ENCODE data around the gene NEURL1B.
"Not testable (repeated sequence)": the region's sequence is repeated elsewhere in the genome, so short reads cannot be mapped to it uniquely, and the experiment has no call there.

Gene NEURL1B, protein sequence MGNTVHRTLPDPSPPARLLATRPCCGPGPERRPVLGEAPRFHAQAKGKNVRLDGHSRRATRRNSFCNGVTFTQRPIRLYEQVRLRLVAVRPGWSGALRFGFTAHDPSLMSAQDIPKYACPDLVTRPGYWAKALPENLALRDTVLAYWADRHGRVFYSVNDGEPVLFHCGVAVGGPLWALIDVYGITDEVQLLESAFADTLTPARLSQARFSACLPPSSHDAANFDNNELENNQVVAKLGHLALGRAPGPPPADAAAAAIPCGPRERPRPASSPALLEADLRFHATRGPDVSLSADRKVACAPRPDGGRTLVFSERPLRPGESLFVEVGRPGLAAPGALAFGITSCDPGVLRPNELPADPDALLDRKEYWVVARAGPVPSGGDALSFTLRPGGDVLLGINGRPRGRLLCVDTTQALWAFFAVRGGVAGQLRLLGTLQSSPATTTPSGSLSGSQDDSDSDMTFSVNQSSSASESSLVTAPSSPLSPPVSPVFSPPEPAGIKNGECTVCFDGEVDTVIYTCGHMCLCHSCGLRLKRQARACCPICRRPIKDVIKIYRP

DNA sequence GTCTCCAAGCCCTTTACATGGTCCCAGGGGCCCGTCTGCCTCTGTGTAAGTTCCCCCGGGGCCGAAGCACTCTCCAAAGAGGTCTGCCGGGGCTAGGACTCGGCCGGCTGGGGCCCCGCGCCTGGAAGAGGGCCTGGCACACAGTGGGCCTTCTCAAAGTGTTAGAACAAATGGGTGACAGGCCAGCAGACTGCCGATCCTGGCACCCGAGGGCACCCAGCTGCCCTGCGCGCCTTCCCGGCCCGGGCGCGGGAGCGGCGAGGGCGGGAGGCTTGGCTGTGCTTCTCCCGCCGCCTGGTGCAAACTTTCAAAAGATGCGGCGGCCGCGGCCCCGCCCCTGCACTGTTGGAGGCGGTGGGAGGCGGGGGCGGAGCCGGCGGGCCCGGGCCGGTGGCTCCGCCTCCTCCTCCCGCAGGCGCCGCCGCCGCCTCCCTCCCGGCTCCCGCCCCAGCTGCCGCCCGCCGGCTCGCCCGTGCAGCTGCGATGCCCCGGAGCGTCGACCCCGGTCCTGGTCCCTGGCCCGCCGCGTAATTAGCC lies at the start of gene NEURL1B:
Gene NEURL1B (plus strand): TSS at position 442 of the 537 bp plus-strand sequence. CDS start 144 bp downstream, outside the sequence.
- DNase-seq = peak; percentile 75

DNA sequence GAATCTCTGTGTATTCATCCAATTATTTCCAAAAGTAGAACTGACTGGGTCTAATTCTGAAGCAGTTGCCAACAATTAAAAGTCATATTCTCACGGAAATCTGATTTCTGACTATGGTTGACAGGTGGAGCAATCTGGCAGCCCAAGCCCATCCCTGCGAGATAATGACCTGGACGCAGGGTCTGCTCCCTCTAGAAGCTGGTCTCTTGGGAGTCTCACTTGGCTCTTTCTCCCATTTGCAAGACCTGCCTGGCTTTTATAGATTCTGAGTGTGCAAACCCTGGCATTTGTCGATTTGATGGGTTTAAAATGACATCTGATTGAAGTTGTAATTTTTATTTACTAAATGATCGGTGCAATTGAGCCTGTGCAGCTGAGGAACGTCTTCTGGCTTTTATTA lies 49.4 kb upstream of the NEURL1B start:
- no peak for DNase-seq

DNA sequence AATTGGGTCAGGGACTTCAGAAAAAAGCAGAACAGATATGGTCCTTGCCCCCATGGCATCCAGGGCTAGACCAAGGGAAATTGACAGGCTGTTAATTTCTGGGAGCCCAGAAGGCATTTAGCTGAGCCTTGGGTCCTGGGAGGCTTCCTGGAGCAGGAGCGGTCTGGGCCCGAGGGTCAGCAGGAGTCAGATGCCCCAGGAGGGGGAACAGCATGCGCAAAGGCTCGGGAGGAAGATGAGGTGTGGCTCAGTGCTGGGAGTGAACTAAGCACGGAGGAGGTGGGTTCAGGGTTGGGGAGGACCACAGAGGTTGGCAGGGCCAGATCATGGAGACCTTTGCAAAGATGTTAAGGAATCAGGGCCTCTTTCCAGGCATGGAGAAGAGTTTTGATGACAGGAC lies 48.2 kb upstream of the NEURL1B start:
- DNase-seq = no peak

DNA sequence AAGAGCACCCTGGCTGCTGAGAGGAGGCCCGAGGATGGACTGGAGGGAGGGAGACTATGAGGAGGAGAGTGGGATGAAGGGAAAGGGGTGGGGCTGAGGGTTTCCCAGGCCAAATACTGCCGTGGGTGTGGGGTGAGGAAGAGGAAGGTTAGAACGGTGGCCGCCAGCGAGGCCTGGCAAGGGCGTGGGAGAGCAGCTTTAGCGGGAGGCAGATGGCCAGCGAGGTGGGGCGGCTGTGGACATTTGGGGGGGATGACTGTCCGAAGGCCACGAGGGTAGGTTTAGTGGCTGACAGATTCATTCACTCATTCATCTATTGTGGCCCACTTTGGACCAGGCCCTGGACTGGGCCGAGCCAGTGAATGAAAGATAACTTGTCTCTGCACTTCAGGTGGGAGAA lies 47.8 kb upstream of the NEURL1B start:
- DNase-seq = no peak

DNA sequence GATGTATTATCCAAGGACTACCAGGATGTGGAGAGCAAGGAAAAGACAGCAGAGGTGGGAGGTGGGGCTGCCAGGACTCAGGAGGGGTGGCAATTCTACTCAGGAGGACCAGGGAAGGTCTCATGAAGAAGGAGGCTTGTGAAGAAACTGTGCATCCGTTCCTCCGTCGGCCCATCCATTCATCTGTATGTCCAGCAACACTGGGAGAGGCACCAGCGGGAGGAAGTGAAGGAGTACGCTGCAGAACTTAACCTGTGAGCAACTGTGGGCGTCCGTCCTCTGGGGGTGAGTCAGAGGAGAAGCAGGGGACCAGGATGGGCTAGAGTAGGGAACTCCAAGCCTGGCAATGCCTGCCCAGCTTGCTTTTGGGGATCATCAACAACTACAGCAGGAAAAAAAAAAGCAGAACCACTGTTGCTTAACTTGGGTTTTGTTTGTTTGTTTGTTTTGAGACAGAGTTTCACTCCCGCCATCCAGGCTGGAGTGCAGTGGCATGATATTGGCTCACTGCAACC lies 47.3 kb upstream of the NEURL1B start:
- DNase-seq = no peak

DNA sequence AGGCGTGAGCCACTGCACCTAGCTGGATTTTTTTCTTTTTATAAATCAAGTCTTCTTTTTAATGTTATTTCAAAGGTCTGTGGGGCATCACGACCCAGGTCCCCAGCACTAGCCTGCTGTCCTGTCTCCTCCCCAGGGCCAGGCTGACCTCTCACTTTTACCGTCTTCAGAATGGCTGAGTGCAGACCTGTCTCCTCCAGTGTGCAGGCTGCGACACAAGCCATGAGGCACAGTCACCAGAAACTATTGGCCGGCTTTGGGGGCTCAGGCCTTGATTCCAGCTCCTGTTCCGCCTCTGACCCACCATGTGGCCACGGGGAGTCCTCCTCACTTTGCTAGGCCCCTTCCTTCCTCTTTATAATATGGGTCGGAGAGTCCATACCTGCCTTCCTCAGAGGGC lies 46.6 kb upstream of the NEURL1B start:
- DNase-seq = no peak

DNA sequence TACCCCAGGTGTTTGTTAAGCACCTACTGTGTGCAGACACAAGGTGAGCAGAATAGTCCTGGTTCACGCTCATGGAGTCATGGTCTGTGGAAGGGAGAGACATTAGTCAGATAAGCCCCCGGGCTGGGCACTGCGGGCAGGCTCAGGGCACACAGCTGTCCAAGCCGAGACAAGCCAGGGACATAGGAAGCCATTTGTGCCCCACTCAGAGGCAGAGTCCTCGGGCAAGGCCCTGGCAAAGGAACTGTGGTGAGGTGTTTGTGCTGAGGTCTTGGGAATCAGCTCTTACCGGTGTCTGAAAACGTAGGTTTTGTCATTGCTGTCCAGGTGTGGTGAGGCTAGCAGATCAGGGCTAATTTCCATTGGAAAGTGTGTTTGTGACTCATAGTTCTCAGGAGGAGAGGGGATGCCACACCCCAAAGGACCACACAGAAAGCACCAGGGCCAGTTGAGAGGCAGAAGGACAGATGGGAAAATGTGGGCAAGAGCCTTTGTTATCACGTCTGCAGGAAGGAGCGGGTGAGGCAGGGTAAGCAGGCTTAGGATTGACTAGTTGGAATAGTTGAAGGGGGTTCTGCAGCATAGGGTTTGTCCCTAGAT lies 46.1 kb upstream of the NEURL1B start:
- DNase-seq = no peak

DNA sequence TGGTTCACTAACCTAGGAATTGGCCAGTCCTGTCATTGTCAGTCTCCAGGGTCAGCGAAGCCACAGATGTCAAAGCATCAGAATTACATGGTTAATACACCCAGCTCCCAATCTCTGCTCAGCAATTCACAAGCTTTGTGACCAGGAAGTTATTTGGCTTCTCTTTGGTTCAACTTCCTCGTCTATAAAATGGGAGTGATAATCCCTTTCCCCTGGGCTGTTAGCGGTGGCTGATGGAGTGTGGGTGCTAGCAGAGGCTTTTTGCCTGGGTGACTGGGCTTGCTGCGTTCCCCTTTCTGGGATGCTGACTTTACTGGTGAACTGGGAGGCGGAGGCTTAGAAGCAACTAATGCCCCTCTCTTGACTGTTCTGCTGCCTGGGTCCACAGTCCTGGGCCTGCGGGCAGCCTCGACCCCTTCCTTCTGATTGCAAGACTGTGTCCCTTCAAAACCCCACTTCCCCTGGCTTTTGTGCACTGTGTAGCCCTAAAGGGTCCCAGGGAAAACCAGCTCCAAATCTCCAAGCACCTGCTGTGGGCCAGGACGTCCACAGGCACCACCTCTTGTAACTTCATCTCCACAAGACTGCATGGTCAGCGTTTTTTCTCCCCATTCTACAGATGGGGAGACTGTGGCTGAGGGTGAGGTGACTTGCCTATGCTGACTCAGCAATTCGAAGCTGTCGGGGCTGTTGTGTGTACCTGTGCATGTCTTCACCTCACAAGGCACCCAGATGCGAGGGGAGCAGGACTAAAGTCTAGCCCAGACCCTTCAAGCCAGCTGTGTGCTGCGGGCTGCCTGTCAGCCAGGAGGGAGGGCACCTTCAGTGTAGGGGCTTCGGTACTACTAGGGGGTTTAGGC lies 45.2 kb upstream of the NEURL1B start:
- DNase-seq = no peak

DNA sequence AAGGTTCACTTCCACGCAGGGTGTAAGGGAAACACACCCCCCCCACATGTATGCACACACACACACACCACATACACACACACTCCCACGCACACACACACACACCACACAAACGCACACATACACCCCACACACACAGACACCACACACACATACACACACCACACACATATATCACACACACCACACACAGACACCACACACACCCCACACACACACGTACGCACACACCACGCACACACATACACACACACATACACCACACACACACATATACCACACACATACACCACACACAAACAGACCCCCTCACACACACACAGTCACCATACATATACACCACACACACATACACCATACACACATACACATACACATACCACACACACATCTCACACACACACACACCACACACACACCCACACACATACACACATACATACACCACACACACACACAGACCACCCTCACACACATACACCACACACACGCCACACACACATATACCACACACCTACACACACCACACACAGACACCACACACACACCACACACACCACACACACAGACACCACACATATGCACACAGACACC lies 44.3 kb upstream of the NEURL1B start:
- no peak for DNase-seq

DNA sequence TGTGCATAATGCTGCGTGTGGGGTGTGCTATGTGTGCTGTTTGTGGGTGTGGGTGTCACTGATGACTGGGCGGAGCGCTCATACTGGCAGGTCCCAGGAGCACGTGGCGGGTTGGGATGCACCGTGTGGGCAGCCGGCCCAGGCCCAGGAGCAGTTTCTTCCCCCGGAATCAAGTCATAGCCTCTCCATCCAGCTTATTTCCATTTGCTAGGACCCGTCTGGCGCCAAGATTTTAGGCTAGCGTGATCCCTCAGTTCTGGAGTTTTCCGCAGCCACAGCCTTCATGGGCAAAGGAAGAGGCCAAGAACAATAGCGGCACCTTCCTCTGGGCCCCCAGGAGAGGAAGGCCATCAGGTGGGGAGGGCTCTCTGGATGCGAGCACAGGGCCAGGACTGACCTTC lies 43.3 kb upstream of the NEURL1B start:
- no peak for DNase-seq

DNA sequence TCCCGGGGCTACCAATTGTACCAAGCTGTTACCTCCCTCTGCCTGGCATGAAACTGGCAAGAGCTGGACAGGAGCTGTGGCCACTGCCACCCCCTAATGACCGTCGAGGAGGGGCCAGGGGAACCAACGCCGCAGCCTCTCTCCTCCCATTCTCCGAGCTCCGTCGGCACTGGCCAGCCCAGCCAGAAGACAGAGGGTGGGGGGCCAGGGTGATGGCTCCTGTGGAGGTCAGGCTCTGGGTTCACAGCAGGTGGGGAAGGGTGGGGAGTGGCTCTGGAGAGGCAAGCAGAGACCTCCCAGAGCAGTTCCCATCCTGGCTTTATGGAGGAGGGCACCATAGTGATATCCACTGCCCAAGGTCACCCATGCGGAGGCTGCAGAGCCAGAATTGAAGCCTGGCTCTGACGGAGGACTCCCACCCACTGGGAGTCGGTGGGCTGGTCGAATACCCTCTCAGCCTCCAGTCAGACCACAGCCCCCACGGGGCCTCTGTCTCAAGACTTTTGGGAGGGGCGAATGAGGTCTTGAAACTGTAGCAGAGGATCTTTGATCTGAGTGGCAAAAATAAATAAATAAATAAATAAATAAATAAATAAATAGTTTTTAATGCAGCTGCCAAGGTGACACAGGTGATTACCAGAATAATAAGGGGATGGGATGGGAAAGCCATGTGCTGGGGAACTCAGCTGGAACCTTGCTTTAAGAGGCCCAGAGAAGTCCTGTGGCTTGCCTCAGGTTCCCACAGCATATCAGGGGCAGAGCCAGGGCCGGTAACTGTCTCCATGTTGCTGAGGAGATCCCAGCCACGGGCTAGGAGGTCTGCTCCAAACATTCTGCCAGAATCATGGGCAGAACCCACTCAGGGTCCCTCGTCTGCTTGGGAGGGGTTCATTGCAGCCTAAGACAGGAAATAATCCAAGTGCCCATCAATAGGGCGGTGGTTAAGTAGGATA lies 42.5 kb upstream of the NEURL1B start:
- DNase-seq = no peak

DNA sequence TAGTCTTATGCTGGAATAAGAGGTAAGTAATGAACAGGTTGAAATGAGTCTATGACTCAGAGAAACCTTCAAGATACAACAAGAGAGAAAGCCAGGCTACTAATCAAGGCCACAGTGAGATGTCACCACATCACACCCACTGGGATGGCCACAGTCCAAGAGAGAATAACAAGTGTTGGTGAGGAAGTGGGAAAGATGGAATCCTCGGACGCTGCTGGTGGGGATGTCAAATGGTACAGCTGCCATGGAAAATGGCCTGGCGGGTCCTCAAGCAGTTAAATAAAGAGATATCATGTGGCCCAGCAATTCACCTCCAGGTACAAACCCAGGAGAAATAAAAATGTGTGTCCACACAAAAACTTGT lies 41.9 kb upstream of the NEURL1B start:
- DNase-seq = no peak

DNA sequence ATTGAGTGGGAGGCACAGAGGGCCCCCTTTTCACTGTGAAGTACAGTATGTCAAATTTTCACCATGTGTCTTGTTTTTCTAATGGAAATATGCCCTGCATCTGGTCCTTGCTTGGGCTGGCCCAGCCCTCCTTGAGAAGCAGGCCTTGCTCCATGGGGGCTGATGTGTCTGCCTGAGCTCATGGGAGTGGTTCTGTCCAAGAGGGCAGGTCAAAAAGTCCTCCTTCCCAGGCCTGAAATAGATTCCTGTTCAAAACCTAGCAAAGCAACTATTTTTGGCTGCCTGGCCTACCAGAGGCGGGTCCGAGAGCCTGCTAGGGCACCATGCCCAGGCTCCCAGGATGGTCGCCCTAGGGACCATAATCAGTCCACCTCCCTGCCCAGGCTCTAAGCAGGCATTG lies 40.5 kb upstream of the NEURL1B start:
- no peak for DNase-seq

DNA sequence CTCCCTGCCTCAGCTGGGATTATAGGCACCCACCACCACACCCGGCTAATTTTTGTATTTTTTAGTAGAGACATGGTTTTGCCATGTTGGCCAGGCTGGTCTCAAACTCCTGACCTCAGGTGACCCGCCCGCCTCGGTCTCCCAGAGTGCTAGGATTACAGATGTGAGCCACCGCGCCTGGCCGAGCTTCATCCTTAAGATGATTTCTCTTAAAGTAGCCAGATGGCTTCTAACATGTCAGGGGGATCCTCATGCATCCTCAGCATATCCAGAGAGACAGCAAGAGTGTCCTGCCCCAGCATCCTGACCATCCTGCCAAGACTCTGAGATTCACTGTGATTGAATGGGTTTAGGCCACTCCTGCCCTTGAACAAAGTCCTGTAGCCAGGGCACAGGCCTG lies 39.5 kb upstream of the NEURL1B start:
- not testable (repeated sequence) for DNase-seq

DNA sequence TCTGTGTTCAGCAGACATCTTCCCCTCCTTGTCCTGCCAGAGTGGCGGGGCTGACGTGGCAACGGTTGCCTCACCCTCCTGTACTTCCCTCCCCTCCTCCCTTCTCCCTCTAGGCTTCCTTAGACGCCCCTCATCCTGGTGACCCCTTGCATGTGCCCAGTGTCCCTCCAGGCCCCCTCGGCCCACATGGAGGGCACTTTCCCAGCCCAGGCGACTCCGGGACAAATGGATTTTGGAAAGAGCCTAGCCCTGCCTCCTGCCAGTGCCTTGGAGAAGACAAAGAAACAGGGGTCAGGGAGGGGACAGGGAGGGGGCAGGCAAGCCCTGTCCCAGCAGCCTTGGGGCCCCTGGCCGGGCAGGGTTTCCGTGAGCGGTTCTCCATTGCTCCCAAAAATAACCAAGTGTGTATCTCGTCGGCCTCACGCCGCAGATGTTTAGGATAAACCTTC lies 38.3 kb upstream of the NEURL1B start:
- no peak for DNase-seq

DNA sequence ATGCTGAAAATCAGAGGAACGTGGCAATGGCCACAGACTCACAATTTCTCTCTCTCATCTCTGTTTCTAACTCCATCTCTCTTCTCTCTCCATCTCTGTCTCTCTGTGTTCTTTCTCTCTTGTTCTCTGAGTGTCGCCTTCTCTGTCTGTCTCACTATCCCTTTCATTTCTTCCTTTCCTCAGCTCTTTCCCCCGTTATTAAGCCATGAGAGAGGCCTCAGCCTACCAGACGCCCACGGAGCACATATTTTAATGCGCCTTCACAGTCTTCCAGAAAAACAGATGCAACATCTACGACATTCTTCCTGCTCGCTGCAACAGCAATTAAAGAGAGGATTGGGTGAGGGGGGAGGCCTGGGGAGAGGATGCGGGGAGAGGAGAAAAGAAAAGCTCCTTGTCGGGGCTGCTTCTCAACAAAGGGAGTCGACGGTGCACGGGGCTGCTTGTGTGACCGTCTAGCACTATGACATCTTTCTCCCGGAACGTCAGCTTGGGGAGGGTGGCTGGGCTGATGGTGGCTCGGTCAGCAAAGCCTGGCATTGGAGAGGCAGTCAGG lies 37.7 kb upstream of the NEURL1B start:
- DNase-seq = no peak

DNA sequence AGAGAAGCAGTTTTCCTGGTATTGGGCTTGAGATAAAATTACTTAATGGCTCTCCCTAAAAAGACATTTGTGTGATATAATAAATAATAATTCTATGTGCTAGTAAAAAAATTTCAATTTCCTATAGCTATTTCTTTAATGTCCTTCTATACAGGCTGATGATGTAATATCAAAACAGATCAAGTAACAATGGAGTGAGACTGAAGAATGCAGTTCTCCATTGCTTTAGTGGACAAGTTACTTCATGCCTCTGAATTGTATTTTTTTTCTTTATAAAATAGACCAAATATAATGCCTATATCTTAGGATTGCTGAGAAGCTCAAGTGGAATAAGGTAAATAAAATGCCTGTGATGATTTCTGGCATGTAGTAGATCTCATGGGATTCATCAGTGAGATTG lies 35.6 kb upstream of the NEURL1B start:
- no peak for DNase-seq

DNA sequence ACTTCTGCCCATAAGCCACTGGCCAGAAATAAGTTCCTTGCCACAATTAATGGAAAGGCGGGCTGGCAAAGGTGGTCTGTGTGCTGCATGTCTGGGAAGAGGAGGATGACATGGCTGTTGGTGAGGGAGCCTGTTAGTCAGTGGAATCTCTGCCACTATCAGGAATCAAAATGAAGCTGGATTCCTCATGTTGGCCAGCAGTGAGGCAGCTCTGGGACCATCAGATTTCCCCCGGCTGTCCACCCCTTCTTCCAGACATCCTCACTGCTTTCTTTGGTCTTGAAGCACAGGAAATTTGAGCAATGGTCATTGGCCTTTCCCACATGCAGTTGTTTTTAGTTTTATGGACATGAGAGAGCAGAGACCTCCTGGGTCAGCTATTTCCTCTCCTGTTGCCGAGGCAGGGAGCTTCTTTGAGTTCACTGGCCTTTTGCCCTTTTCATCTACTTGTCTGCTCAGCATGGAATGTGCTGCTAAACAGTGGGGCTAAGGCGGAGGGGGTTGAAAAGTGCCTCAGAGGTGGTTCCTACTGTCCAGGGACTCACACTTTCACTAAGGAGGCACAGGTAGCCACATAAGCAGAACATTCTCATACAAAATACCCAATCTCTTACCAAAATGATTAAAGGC lies 34.8 kb upstream of the NEURL1B start:
- no peak for DNase-seq

DNA sequence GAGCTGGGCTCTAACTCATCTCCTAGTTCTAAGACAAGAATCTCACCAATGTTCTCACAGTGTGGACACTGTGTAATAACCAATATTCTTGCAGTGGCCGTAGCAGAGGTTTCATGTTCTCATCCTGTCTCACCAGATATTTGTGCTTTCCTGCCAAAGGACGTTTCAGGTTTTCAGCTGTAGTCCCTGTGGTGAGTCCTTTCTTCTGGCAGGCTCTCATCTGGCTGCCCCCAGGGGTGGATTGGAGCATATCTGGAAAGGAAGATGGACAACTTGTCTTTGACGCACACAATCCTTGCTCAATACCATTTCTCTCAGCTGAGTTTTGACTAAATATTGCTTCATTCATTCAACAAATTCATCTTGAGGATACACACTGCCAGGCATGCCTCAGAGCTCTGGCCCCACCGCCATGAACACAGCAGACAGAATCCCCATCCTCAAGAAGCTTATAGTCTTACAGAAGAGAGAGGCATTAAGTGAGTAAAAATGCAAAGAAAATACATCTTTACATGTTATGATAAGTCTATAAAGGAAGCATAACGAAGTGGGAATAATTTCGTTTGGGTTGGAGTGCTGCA lies 33.8 kb upstream of the NEURL1B start:
- no peak for DNase-seq

DNA sequence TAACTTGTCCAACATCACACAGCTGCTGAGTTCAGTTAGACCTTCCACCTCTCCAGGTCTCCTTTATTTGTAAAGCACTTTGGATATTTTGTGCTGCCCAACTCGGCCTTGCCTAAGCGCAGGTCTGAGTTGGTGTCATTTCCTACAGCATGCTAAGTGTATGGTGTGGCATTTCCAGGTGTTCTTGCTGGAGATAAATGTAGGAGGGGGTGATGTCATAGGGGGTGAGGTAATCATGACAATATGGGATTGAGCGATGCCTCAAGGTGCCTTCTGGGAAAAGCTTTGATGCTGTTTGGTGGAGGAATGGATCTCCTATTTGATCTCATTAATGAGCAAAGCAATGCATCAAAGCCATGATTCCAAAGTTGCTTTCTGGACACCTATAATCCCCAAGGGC lies 32.3 kb upstream of the NEURL1B start:
- no peak for DNase-seq
